ENCODE results near the gene CNTNAP2. TPM values are rescaled to one million over a fixed set of nuclear protein-coding genes. Genes with fewer than 3 reads are reported as not detected.

The CNTNAP2 gene
- total and polyA plus RNA-seq, 2 of the 13 experiments (the other 11 are each of a cell fraction or from before 2014, with no cell fraction given) = 0.40 to 0.42 TPM

DNA sequence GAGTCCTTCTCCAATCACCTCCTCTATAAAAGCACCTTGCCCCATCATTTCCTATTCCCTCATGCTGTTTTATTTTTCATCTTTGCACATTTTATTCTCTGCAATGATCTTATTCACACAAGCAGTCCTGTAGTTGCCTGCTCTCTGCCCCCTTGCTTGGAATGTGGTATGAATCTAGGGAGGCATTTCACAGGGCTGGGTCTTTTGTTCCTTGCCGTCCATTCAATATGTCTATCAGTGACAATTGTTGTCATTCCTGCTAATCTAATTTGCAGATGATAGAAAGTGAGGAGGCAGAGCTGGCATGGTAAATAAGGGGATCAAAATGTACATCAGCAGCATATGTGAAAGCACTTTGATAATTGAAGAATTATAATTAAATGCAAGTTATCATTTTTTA is 2227.8 kb downstream of the CNTNAP2 start:
- Histone ChIP-seq H3K4me3 (replicated peaks in 1 of 3; ENCODE audit: insufficient read depth in 1 of 3, low read depth in 2 of 3, low read length in 3 of 3) (no peak overlapping the region), H3K9me3 (ENCODE audit: low read length) (no peaks in the 10 kb centered on the region), H3K79me2 (ENCODE audit: insufficient read depth, low read length) (no peaks in the 10 kb centered on the region), H2AFZ (ENCODE audit: low read length) (no peak overlapping the region), H3K36me3 (replicated peaks in 1 of 2; ENCODE audit: control insufficient read depth in 1 of 2, insufficient read depth in 2 of 2, low read length in 2 of 2) (no peaks in the 10 kb centered on the region), H3K4me2 (ENCODE audit: low read depth, low read length) (no peak overlapping the region), H4K20me1 (ENCODE audit: insufficient read depth, low read length) (no peaks in the 10 kb centered on the region), H3K9ac (ENCODE audit: insufficient read depth, low read depth, low read length) (no peak overlapping the region), H3K4me1 (ENCODE audit: insufficient read depth, low read length) (peaks cover 11% of the 10 kb centered on the region; the same call in 1 of the 2 replicates), H3K27me3 (ENCODE audit: control insufficient read depth in 1 of 2, insufficient read depth in 2 of 2, low read length in 2 of 2) (peaks cover 0 to 9% of the 10 kb centered on the region in 2 experiments; a peak in 3 of 5 replicates), H3K27ac (ENCODE audit: extremely low read length, insufficient read depth, low read length) (no peak overlapping the region)
- WGBS (ENCODE audit: low lambda C conversion rate) = 86% methylated on average over 1 of the region's 1 CpG
- no peak for ATAC-seq
- FAIRE-seq = no peak
- intact Hi-C loops (cut with micrococcal nuclease; ENCODE audit: unreplicated experiment) = no loop called here
- ChIA-PET CTCF (ENCODE audit: low intra/inter-chr PET ratio, low total read pairs) (no interaction called here), POLR2A (no interaction called here)
- BruUV-seq (replicated peaks) = no TSS peak
- in situ Hi-C loops (cut with HindIII; ENCODE audit: extremely low pct_ligation_motif_present, low pct_unique_long_range_greater_than_20kb) = no loop called here
- no peak for DNase-seq (ENCODE audit: low spot score)
- no peak for TF ChIP-seq ZNF292 (CRISPR knock-in tag; IDR thresholded peaks at IDR 0.05; ENCODE audit: borderline replicate concordance, low read depth)
- TF ChIP-seq PCBP1 (IDR thresholded peaks at IDR 0.05; ENCODE audit: borderline replicate concordance, low read depth, low read length) = no peak
- TF ChIP-seq RAD51 (IDR thresholded peaks at IDR 0.05; ENCODE audit: borderline replicate concordance) = no peak
- no peak for TF ChIP-seq TAF15 (IDR thresholded peaks at IDR 0.05; ENCODE audit: low read depth, low read length, poor library complexity, severe bottlenecking)
- TF ChIP-seq CREB1 (IDR thresholded peaks at IDR 0.05) = no peak
- no peak for TF ChIP-seq CREB1 (CRISPR knock-in tag; IDR thresholded peaks at IDR 0.05)
- TF ChIP-seq ZFP36L2 (CRISPR knock-in tag; IDR thresholded peaks at IDR 0.05) = no peak
- TF ChIP-seq ZNF776 (CRISPR knock-in tag; IDR thresholded peaks at IDR 0.05) = no peak
- no peak for TF ChIP-seq WIZ (CRISPR knock-in tag; IDR thresholded peaks at IDR 0.05)

DNA sequence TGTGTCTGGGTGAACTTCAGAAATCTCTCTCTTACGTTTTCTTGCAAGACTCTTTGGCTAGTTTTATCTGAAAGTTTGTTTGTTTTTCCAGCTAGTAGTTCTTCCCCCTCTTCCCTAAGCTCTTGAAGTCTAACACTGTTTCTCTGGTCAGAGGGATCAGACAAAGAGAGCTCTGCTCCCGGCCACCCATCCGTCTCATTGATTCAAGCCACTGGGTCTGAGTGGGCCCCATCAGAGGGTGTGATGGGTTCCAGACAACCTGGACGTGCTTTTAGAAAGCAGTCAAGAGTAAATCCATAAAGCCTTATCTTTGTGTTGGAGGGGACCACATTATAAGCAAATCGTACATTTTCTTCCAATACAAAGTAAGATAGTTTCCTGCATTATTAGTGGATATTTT is 2231.4 kb downstream of the CNTNAP2 start:
- in situ Hi-C loops (cut with HindIII; ENCODE audit: extremely low pct_ligation_motif_present, low pct_unique_long_range_greater_than_20kb) = no loop called here
- no peaks in the 10 kb centered on the region; a peak in 1 of 5 replicates for H3K27me3 ChIP-seq (ENCODE audit: control insufficient read depth in 1 of 2, insufficient read depth in 2 of 2, low read length in 2 of 2)
- POLR2A ChIA-PET = no interaction called here

More for the DNA sequence above, 2231.4 kb downstream of the CNTNAP2 start:
- H3K4me1 ChIP-seq (ENCODE audit: insufficient read depth, low read length) = no peaks in the 10 kb centered on the region
- BruUV-seq (replicated peaks) = no TSS peak
- no peaks in the 10 kb centered on the region for H4K20me1 ChIP-seq (ENCODE audit: insufficient read depth, low read length)
- no peak overlapping the region for H3K4me3 ChIP-seq (replicated peaks in 1 of 3; ENCODE audit: insufficient read depth in 1 of 3, low read depth in 2 of 3, low read length in 3 of 3)
- H3K79me2 ChIP-seq (ENCODE audit: insufficient read depth, low read length) = no peaks in the 10 kb centered on the region
- no peak overlapping the region for H3K27ac ChIP-seq (ENCODE audit: extremely low read length, insufficient read depth, low read length)
- TF ChIP-seq ZNF644 (CRISPR knock-in tag; IDR thresholded peaks at IDR 0.05; ENCODE audit: low read depth) (no peak), ZNF839 (CRISPR knock-in tag; IDR thresholded peaks at IDR 0.05; ENCODE audit: borderline replicate concordance) (no peak), NCOA2 (CRISPR knock-in tag; IDR thresholded peaks at IDR 0.05) (no peak), MXI1 (IDR thresholded peaks at IDR 0.05; ENCODE audit: borderline replicate concordance, low read depth, low read length) (no peak)
- TF ChIP-seq, protein P1, sequence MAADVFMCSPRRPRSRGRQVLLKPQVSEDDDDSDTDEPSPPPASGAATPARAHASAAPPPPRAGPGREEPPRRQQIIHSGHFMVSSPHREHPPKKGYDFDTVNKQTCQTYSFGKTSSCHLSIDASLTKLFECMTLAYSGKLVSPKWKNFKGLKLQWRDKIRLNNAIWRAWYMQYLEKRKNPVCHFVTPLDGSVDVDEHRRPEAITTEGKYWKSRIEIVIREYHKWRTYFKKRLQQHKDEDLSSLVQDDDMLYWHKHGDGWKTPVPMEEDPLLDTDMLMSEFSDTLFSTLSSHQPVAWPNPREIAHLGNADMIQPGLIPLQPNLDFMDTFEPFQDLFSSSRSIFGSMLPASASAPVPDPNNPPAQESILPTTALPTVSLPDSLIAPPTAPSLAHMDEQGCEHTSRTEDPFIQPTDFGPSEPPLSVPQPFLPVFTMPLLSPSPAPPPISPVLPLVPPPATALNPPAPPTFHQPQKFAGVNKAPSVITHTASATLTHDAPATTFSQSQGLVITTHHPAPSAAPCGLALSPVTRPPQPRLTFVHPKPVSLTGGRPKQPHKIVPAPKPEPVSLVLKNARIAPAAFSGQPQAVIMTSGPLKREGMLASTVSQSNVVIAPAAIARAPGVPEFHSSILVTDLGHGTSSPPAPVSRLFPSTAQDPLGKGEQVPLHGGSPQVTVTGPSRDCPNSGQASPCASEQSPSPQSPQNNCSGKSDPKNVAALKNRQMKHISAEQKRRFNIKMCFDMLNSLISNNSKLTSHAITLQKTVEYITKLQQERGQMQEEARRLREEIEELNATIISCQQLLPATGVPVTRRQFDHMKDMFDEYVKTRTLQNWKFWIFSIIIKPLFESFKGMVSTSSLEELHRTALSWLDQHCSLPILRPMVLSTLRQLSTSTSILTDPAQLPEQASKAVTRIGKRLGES (CRISPR knock-in tag; IDR thresholded peaks at IDR 0.05; ENCODE audit: borderline replicate concordance) = no peak
- WGBS (ENCODE audit: low lambda C conversion rate) = 68% methylated on average over 5 of the region's 5 CpGs
- H3K9me3 ChIP-seq (ENCODE audit: low read length) = no peaks in the 10 kb centered on the region
- CTCF ChIA-PET (ENCODE audit: low intra/inter-chr PET ratio, low total read pairs) = no interaction called here
- FAIRE-seq (no peak), DNase-seq (ENCODE audit: low spot score) (no peak), ATAC-seq (no peak)
- no peak overlapping the region for H3K9ac ChIP-seq (ENCODE audit: insufficient read depth, low read depth, low read length)
- no peaks in the 10 kb centered on the region for H3K36me3 ChIP-seq (replicated peaks in 1 of 2; ENCODE audit: control insufficient read depth in 1 of 2, insufficient read depth in 2 of 2, low read length in 2 of 2)
- intact Hi-C loops (cut with micrococcal nuclease; ENCODE audit: unreplicated experiment) = no loop called here
- no peak overlapping the region for H2AFZ ChIP-seq (ENCODE audit: low read length)
- no peak overlapping the region for H3K4me2 ChIP-seq (ENCODE audit: low read depth, low read length)
